Right lobe of liver (tissue), 6 donors: ENCODE data around the gene CLEC16A. TPM values are rescaled to one million over a fixed set of nuclear protein-coding genes. Genes with fewer than 3 reads are reported as not detected.
A peak's percentile ranks its signal among the peaks of the same experiment; 100 is the strongest.

Experiments used
- ATAC-seq, 4 donors: fragments of 200-7000 bp; cut with Tn5 transposase; one replicate each; pipeline ENCODE4 v1.9.1; 2020; ENCODE audit warnings: mild to moderate bottlenecking in 4 of 4, moderate library complexity in 4 of 4
- DNase-seq, 3 donors: peaks; one replicate each; pipeline ENCODE4 v3.0.0-alpha.2; 2020
- H3K27ac ChIP-seq, 3 donors: fragments of 200-600 bp; one replicate each; pipeline ENCODE4 v1.8.0; 2022
- H3K27me3 ChIP-seq, 2 donors: fragments of 200-600 bp; one replicate each; pipeline ENCODE4 v1.8.0; 2022
- H3K36me3 ChIP-seq, 4 donors: fragments of 200-600 bp; sonication (generic) in 1 of 4; one replicate each; pipeline versions ENCODE4 v1.5.1 to v1.8.0; 2017 to 2022; ENCODE audit warnings: control low read depth in 1 of 4
- H3K4me1 ChIP-seq, 4 donors: fragments of 200-600 bp; sonication (generic) in 1 of 4; one replicate each; pipeline versions ENCODE4 v1.5.1 to v1.8.0; 2017 to 2022; ENCODE audit warnings: control low read depth in 1 of 4
- H3K4me3 ChIP-seq, 3 donors: fragments of 200-600 bp; one replicate each; pipeline ENCODE4 v1.8.0; 2022
- H3K9me3 ChIP-seq, 4 donors: fragments of 200-600 bp; sonication (generic) in 1 of 4; one replicate each; pipeline versions ENCODE4 v1.5.1 to v1.8.0; 2017 to 2022; ENCODE audit warnings: control low read depth in 1 of 4
- CTCF ChIP-seq, 4 donors: fragments of 200-600 bp in 3 of 4; fragments of 450-650 bp in 1 of 4; IDR thresholded peaks; one replicate each; pipeline versions ENCODE4 v1.5.1 to v1.8.0; 2016 to 2022; ENCODE audit warnings: antibody characterized with exemption in 4 of 4, mild to moderate bottlenecking in 2 of 4
- POLR2A ChIP-seq: fragments of 450-650 bp; IDR thresholded peaks from one replicate; pipeline ENCODE4 v1.6.1; 2017; ENCODE audit warnings: antibody characterized with exemption, mild to moderate bottlenecking
- WGBS: methylation state at CpG from one replicate; pipeline ENCODE4 v1.1.6; 2018; ENCODE audit warnings: low coverage, low lambda C conversion rate; ENCODE audit not compliant: insufficient coverage; ENCODE audit errors: missing lambda C conversion rate; 5-methylcytosine and 5-hydroxymethylcytosine counted together
- intact Hi-C, 2 donors: fragments of 100-400 bp; cut with DNase I; formaldehyde crosslinking; loops; one replicate each; pipeline versions ENCODE4 v1.11.2 to v1.14.1; 2022
- total RNA-seq, 6 experiments: library from RNA; depleted of rRNA in 2 of 6; stranded (reverse); fragments of >200 nt in 2 of 6; fragmentation: NEBNext Ultra II Directional in 3 of 6; extraction: Animal tissue kit (Norgen Biotek cat#: 25700) in 3 of 6; gene quantifications; one replicate each; pipeline versions ENCODE4 v1.1.0 to v1.2.4, GENCODE V29; 2016 to 2023
- donor health status: DM: no; HTN: yes; CAD: no.
- donor health status: DM: no; HTN: no; CAD: no.
- donor health status: DM: no; HTN: no; CAD: no.
- donor health status: DM: no; HTN: yes; CAD: no.
- donor health status: DM: no; HTN: yes; CAD: no.

CLEC16A gene
- total RNA-seq, 6 experiments from 2014 or later: 15.2 to 25.9 (median 19.8) TPM

- WGBS: 95% methylated on average over 9 of the region's 12 CpGs
- intact Hi-C loops: no loop called here
- H3K4me1 ChIP-seq: peaks cover 0 to 33% (median 0%) of the 10 kb centered on the region in 4 donors
- no peak for ATAC-seq
- no peak overlapping the region for H3K4me3 ChIP-seq
- no peaks in the 10 kb centered on the region for H3K27me3 ChIP-seq
- no peaks in the 10 kb centered on the region for H3K9me3 ChIP-seq
- H3K27ac ChIP-seq: no peak overlapping the region
- H3K36me3 ChIP-seq: no peaks in the 10 kb centered on the region
- no peak for TF ChIP-seq POLR2A
- no peak for TF ChIP-seq CTCF (IDR thresholded peaks at IDR 0.05)
- DNase-seq: no peak
Observed at GRCh38 chr16:11151885-11152629, 207.7 kb downstream of the CLEC16A start.

- Histone ChIP-seq H3K27me3 (no peaks in the 10 kb centered on the region), H3K4me3 (no peak overlapping the region), H3K4me1 (peaks cover 0 to 25% (median 0%) of the 10 kb centered on the region in 4 donors), H3K36me3 (no peaks in the 10 kb centered on the region), H3K9me3 (no peaks in the 10 kb centered on the region), H3K27ac (no peak overlapping the region)
- 69% methylated on average over 15 of the region's 17 CpGs for WGBS
- ATAC-seq (peak in 1 of 4 donors; percentile 67), DNase-seq (no peak)
- no peak for TF ChIP-seq POLR2A
- TF ChIP-seq CTCF (IDR thresholded peaks at IDR 0.05): no peak
- intact Hi-C loops: no loop called here
Observed at GRCh38 chr16:11152677-11153331, 208.4 kb downstream of the CLEC16A start.

GRCh38 chr16:11155284-11155806 lies 211.0 kb downstream of the CLEC16A start:
- Histone ChIP-seq H3K36me3 (no peaks in the 10 kb centered on the region), H3K27ac (no peak overlapping the region), H3K9me3 (no peaks in the 10 kb centered on the region), H3K4me3 (no peak overlapping the region), H3K4me1 (peaks cover 0 to 20% (median 0%) of the 10 kb centered on the region in 4 donors), H3K27me3 (no peaks in the 10 kb centered on the region)
- WGBS: 95% methylated on average over 6 of the region's 13 CpGs
- DNase-seq (no peak), ATAC-seq (no peak)
- intact Hi-C loops: no loop called here
- TF ChIP-seq POLR2A: no peak
- no peak for TF ChIP-seq CTCF (IDR thresholded peaks at IDR 0.05)

GRCh38 chr16:11156401-11156800 lies 212.0 kb downstream of the CLEC16A start:
- H3K27ac ChIP-seq: no peak overlapping the region
- ATAC-seq: no peak
- no peaks in the 10 kb centered on the region for H3K9me3 ChIP-seq
- peaks cover 0 to 18% (median 0%) of the 10 kb centered on the region in 4 donors for H3K4me1 ChIP-seq
- intact Hi-C loops: no loop called here
- WGBS: 96% methylated on average over 5 of the region's 9 CpGs
- H3K4me3 ChIP-seq: no peak overlapping the region
- TF ChIP-seq CTCF (IDR thresholded peaks at IDR 0.05) (no peak), POLR2A (no peak)
- no peaks in the 10 kb centered on the region for H3K27me3 ChIP-seq
- no peaks in the 10 kb centered on the region for H3K36me3 ChIP-seq
- DNase-seq: no peak
